ENCODE measurements around the gene ALPP. TPM values are rescaled to one million over a fixed set of nuclear protein-coding genes. Genes with fewer than 3 reads are reported as not detected.

Gene ALPP
- total and polyA plus RNA-seq, 2 experiments from 2014 or later, result not detected

DNA sequence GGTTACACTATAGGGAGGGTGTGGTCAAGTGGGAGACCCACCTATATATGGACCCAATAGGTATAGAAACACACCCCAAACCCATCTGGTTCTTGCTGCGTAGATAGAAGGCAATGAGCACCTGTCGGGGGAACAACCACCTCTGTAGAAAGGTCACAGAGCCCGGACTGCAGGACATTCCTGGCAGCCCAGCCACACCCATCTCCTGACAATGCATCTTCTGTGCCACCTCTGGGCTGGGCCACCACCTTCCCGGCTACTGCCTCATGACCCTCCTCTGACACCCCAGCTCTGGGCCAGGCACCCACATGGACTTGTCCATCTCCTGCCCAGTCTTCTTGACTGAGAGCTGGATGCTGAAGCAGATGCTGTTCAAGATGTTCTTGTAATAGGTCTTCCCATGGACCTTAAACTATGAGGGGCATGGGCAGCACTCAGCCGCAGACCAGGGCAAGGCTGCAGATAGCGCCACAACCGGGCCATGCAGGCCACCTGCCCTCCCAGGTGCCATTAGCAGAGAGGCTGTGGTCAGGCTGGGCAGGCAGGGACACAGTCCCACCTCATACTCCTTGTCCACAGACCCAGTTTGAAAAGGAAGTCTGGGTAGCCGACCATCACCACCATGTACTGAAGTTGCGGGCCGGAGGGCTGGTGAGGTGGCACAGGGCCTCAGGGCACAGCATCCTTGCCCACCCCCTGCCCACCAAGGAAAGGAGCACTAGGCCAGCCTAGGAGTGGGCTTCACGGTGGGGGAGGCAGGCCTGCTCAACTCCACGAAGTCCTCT, 37.4 kb downstream of the ALPP start:
- DNase-seq, result no peak
- Histone ChIP-seq H3F3A (ENCODE audit: insufficient read depth) (no peaks in the 10 kb centered on the region), H3K4me1 (ENCODE audit: insufficient read depth) (no peaks in the 10 kb centered on the region), H3K9me2 (ENCODE audit: insufficient read depth) (no peaks in the 10 kb centered on the region), H3K9ac (no peak overlapping the region), H3K4me2 (ENCODE audit: unreplicated experiment) (no peak overlapping the region), H3K79me2 (ENCODE audit: insufficient read depth) (no peaks in the 10 kb centered on the region), H3K4me3 (no peak overlapping the region), H3K27ac (no peak overlapping the region), H3K9me3 (ENCODE audit: low read depth) (no peaks in the 10 kb centered on the region), H4K20me1 (ENCODE audit: insufficient read depth) (no peaks in the 10 kb centered on the region), H3K27me3 (replicated peaks; ENCODE audit: insufficient read depth) (peaks cover 52% of the 10 kb centered on the region), H2AFZ (no peak overlapping the region), H3K36me3 (ENCODE audit: low read depth) (no peaks in the 10 kb centered on the region)
- TF ChIP-seq EZH2phosphoT487 (IDR thresholded peaks at IDR 0.05; ENCODE audit: insufficient read depth, low read depth) (no peak), EZH2 (IDR thresholded peaks at IDR 0.05; ENCODE audit: insufficient read depth, poor library complexity, severe bottlenecking) (no peak)
- WGBS, 2 experiments (ENCODE audit: low coverage in 1 of 2, low lambda C conversion rate in 2 of 2, missing lambda C conversion rate in 2 of 2), result 66 to 75% methylated on average over 12 of the region's 12 CpGs
- in situ Hi-C loops (cut with MboI), result no loop called here

DNA sequence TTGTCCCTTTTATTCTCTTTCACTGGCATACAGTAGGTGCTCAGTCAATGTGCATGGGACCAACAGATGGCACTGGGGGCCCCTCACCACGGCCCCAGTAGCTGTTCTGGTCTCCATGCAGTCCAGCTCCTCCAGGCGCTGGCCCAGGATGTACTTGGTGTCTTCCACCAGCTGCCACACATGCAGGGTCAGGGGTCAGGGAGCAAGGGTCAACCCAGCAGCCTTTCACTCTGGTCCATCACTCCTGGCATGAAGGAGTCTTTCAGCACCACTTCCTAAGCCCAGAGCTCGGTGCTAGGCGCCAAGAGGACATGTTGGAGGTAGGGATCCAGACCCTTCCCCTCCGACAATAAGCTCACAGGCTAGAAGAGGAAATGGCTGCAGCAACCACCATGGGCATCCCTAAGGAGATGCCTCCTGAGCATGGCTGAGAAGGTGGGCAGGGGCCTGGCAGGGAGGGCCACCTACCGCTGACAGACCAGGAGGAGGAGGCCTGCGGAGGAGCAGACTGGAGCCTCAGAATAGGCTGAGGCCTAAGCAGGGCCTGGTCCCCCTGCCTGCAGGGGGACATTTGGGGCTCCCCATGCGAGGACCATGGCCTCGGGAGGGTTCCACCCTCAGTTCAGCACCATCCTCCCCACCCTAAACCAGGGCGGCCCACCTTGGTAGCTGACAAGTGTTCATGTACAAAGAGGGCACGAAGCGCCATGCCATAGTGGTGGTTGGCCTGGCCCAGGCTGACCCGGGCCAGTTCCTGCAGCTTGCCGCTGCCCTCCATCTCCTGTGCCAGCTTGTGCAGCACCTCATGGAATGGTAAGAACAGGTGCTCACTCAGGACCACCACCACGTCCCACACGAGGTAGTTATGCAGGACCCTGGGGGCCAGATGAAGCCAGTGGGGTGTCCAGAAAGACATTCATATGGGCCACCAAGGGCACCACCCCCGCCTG, 38.2 kb downstream of the ALPP start:
- in situ Hi-C loops (cut with MboI), result no loop called here
- Histone ChIP-seq H3K27me3 (replicated peaks; ENCODE audit: insufficient read depth) (peaks cover 56% of the 10 kb centered on the region), H3K27ac (no peak overlapping the region), H3K9ac (no peak overlapping the region), H3K36me3 (ENCODE audit: low read depth) (no peaks in the 10 kb centered on the region), H3K4me1 (ENCODE audit: insufficient read depth) (no peaks in the 10 kb centered on the region), H2AFZ (no peak overlapping the region), H4K20me1 (ENCODE audit: insufficient read depth) (no peaks in the 10 kb centered on the region), H3K4me2 (ENCODE audit: unreplicated experiment) (no peak overlapping the region), H3K4me3 (no peak overlapping the region), H3K9me3 (ENCODE audit: low read depth) (no peaks in the 10 kb centered on the region), H3K79me2 (ENCODE audit: insufficient read depth) (no peaks in the 10 kb centered on the region), H3K9me2 (ENCODE audit: insufficient read depth) (no peaks in the 10 kb centered on the region), H3F3A (ENCODE audit: insufficient read depth) (no peaks in the 10 kb centered on the region)
- 58 to 68% methylated on average over 15 to 17 of the region's 17 CpGs for WGBS, 2 experiments (ENCODE audit: low coverage in 1 of 2, low lambda C conversion rate in 2 of 2, missing lambda C conversion rate in 2 of 2)
- no peak for DNase-seq
- no peak for TF ChIP-seq EZH2phosphoT487 (IDR thresholded peaks at IDR 0.05; ENCODE audit: insufficient read depth, low read depth)
- no peak for TF ChIP-seq EZH2 (IDR thresholded peaks at IDR 0.05; ENCODE audit: insufficient read depth, poor library complexity, severe bottlenecking)

DNA sequence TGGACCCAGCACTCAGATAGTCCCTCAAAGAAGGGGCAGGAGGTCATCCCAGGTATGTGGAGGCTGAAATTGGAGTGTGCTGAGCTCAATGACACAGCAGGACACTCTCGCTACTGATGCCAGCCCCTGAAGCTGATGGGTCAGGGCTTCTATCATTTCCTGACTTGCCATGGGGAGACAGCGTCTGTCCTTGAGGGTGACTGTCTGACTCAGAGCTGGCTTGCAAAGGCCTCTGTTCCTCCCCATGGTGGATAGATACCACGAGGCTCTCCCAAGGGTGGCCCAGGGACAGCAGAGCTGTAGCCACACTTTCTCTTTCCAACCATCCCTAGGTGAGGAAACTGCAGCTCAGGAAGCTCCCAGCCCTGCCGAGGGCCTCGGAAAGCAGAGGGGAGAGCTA, 38.9 kb downstream of the ALPP start:
- no peak overlapping the region for H3K4me3 ChIP-seq
- no peaks in the 10 kb centered on the region for H3F3A ChIP-seq (ENCODE audit: insufficient read depth)
- no peak overlapping the region for H3K9ac ChIP-seq
- H2AFZ ChIP-seq, result no peak overlapping the region
- WGBS, 2 experiments (ENCODE audit: low coverage in 1 of 2, low lambda C conversion rate in 2 of 2, missing lambda C conversion rate in 2 of 2), result 58 to 66% methylated on average over 5 of the region's 5 CpGs
- no peak overlapping the region for H3K4me2 ChIP-seq (ENCODE audit: unreplicated experiment)
- H3K36me3 ChIP-seq (ENCODE audit: low read depth), result no peaks in the 10 kb centered on the region
- no peaks in the 10 kb centered on the region for H4K20me1 ChIP-seq (ENCODE audit: insufficient read depth)
- H3K27ac ChIP-seq, result no peak overlapping the region
- DNase-seq, result no peak
- H3K27me3 ChIP-seq (replicated peaks; ENCODE audit: insufficient read depth), result peaks cover 60% of the 10 kb centered on the region
- no peaks in the 10 kb centered on the region for H3K9me3 ChIP-seq (ENCODE audit: low read depth)
- no peak for TF ChIP-seq EZH2phosphoT487 (IDR thresholded peaks at IDR 0.05; ENCODE audit: insufficient read depth, low read depth)
- TF ChIP-seq EZH2 (IDR thresholded peaks at IDR 0.05; ENCODE audit: insufficient read depth, poor library complexity, severe bottlenecking), result no peak
- H3K4me1 ChIP-seq (ENCODE audit: insufficient read depth), result no peaks in the 10 kb centered on the region
- H3K9me2 ChIP-seq (ENCODE audit: insufficient read depth), result no peaks in the 10 kb centered on the region
- in situ Hi-C loops (cut with MboI), result no loop called here
- no peaks in the 10 kb centered on the region for H3K79me2 ChIP-seq (ENCODE audit: insufficient read depth)

DNA sequence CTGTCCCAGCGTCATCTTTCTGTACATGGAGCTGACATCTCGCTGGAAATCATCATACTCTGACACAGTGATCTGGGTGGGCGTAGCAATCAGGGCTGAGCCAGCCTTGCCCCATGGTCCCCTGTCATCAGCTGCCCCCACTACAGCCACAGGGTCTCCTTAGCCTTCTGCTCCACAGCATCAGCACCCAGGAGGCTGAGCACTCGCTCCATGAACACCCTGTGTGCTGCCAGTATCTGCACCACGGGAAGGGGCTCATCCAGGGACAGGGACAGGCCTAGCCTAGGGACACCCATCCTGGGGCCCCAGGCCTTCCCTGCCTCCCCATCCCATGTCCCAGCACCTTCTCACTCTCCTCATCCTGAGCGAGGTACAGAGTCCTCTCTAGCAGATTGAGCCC, 39.5 kb downstream of the ALPP start:
- H3K4me1 ChIP-seq (ENCODE audit: insufficient read depth), result no peaks in the 10 kb centered on the region
- in situ Hi-C loops (cut with MboI), result no loop called here

More for the DNA sequence above, 39.5 kb downstream of the ALPP start:
- DNase-seq, result no peak
- no peaks in the 10 kb centered on the region for H3K9me2 ChIP-seq (ENCODE audit: insufficient read depth)
- no peak overlapping the region for H3K27ac ChIP-seq
- H3F3A ChIP-seq (ENCODE audit: insufficient read depth), result no peaks in the 10 kb centered on the region
- H3K9me3 ChIP-seq (ENCODE audit: low read depth), result no peaks in the 10 kb centered on the region
- H3K4me3 ChIP-seq, result no peak overlapping the region
- no peak overlapping the region for H2AFZ ChIP-seq
- H3K79me2 ChIP-seq (ENCODE audit: insufficient read depth), result no peaks in the 10 kb centered on the region
- 46 to 68% methylated on average over 5 of the region's 6 CpGs for WGBS, 2 experiments (ENCODE audit: low coverage in 1 of 2, low lambda C conversion rate in 2 of 2, missing lambda C conversion rate in 2 of 2)
- no peak overlapping the region for H3K4me2 ChIP-seq (ENCODE audit: unreplicated experiment)
- no peaks in the 10 kb centered on the region for H4K20me1 ChIP-seq (ENCODE audit: insufficient read depth)
- no peak overlapping the region for H3K9ac ChIP-seq
- H3K36me3 ChIP-seq (ENCODE audit: low read depth), result no peaks in the 10 kb centered on the region
- peaks cover 59% of the 10 kb centered on the region for H3K27me3 ChIP-seq (replicated peaks; ENCODE audit: insufficient read depth)
- TF ChIP-seq EZH2 (IDR thresholded peaks at IDR 0.05; ENCODE audit: insufficient read depth, poor library complexity, severe bottlenecking) (no peak), EZH2phosphoT487 (IDR thresholded peaks at IDR 0.05; ENCODE audit: insufficient read depth, low read depth) (no peak)

All from GM23248 (cell line).